Thyroid gland (tissue), 4 donors: Measurements from ENCODE around the gene SLFN13.

Experiments
- POLR2A ChIP-seq, 2 donors: fragments of 450-650 bp; IDR thresholded peaks; one replicate each; pipeline ENCODE4 v1.6.1; 2017; ENCODE audit warnings: antibody characterized with exemption in 2 of 2, mild to moderate bottlenecking in 2 of 2, moderate library complexity in 1 of 2
- TF ChIP-seq, protein P1 (sequence below), 6 experiments: fragments of 200-600 bp in 3 of 6; fragments of 450-650 bp in 3 of 6; sonication (generic) in 3 of 6; IDR thresholded peaks; one replicate each; pipeline ENCODE4 v1.5.1; 2016 to 2019; ENCODE audit warnings: antibody characterized with exemption in 6 of 6, mild to moderate bottlenecking in 2 of 6, inconsistent platforms in 1 of 6, moderate library complexity in 1 of 6

DNA sequence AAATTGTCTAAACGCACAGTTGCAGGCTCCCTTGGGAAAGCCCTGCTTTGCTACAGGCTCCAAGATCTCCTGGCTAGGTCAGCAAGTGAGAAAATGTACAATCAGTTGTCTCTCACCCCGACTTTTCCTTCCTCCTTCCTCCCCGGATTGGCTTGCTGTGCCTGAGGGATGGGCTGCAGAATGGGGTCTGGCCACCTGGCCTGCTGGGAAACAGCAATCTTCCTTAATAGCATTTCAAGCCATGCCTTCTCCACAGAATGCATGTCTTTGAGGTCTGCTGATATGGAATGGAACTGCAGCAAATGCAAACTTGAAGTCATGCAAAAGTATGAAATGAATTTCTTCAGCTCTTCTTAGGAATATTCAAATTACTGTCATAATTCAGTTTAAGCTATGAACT, 42.9 kb upstream of the SLFN13 start:
- TF ChIP-seq, protein P1, sequence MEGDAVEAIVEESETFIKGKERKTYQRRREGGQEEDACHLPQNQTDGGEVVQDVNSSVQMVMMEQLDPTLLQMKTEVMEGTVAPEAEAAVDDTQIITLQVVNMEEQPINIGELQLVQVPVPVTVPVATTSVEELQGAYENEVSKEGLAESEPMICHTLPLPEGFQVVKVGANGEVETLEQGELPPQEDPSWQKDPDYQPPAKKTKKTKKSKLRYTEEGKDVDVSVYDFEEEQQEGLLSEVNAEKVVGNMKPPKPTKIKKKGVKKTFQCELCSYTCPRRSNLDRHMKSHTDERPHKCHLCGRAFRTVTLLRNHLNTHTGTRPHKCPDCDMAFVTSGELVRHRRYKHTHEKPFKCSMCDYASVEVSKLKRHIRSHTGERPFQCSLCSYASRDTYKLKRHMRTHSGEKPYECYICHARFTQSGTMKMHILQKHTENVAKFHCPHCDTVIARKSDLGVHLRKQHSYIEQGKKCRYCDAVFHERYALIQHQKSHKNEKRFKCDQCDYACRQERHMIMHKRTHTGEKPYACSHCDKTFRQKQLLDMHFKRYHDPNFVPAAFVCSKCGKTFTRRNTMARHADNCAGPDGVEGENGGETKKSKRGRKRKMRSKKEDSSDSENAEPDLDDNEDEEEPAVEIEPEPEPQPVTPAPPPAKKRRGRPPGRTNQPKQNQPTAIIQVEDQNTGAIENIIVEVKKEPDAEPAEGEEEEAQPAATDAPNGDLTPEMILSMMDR (IDR thresholded peaks at IDR 0.05), result no peak
- no peak for TF ChIP-seq POLR2A (IDR thresholded peaks at IDR 0.05)
